ENCODE results near the gene UBE2E2. TPM values are rescaled to one million over a fixed set of nuclear protein-coding genes. Genes with fewer than 3 reads are reported as not detected.

The UBE2E2 gene
- total RNA-seq, 1 experiment from 2014 or later = 25.1 TPM

DNA sequence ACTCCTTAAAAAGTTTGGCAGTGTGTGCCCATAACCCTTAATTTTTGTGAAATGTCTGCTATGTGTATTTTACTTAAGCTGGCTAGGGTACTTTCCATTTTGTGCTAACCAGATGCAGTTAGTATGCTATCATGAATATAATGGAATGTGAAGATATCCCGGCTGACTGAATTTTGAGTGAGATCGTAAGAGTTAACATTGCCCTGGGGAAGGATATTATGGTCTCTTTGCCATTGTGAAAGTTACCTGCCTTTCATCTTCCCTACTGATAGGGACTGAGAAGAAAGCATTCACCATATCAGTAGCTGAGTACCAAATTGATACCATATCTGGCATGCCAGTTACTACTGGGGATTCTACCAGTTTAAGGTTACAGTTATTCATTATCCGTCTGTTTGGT is 243.2 kb downstream of the UBE2E2 start:
- Mint-ChIP-seq H3K36me3 (ENCODE audit: insufficient read depth, unreplicated experiment) (no peaks in the 10 kb centered on the region), H3K27me3 (ENCODE audit: unreplicated experiment) (no peaks in the 10 kb centered on the region), H3K9me3 (ENCODE audit: low read depth, unreplicated experiment) (no peaks in the 10 kb centered on the region), H3K4me1 (ENCODE audit: low read depth, unreplicated experiment) (peaks cover 9% of the 10 kb centered on the region), H3K4me3 (ENCODE audit: low read depth, unreplicated experiment) (no peak overlapping the region), H3K27ac (ENCODE audit: unreplicated experiment) (no peak overlapping the region)
- DNase-seq = no peak
- CTCF ChIA-PET = interaction anchor here (0.7 kb wide), 2 partner anchors 253 to 322 kb away, joined by 4 to 8 read pairs; no protein-coding TSS in a partner anchor
- intact Hi-C loops (cut with micrococcal nuclease; ENCODE audit: unreplicated experiment) = no loop called here
- TF ChIP-seq CTCF (IDR thresholded peaks at IDR 0.05; ENCODE audit: unreplicated experiment) = no peak
- BruUV-seq (replicated peaks) = no TSS peak

DNA sequence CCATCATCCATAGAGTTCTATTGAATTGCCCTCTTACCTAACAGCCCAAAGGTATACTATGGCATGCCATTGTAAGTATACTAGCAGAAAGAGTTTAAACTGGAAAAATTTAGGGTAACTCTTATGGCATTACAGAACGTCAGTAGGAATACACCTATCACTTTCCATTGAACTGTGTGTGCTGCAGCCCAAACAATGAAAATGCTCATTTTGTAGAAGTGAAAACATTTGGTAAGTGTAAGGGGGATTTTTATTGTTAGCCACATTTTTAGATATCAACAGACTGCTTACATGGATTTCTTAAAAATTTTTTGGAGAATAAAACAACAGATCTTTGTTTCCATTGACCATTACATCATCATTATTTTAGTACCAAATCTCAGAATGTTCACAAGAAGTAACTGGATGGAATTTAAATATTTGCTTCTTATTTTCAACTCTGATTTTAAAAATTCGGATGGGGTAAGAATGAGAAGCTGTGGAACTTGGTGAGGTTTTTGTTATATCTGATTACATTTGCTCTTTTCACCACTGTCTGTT is 245.9 kb downstream of the UBE2E2 start:
- Mint-ChIP-seq H3K9me3 (ENCODE audit: low read depth, unreplicated experiment) (no peaks in the 10 kb centered on the region), H3K4me1 (ENCODE audit: low read depth, unreplicated experiment) (no peaks in the 10 kb centered on the region), H3K27me3 (ENCODE audit: unreplicated experiment) (no peaks in the 10 kb centered on the region), H3K4me3 (ENCODE audit: low read depth, unreplicated experiment) (no peak overlapping the region), H3K27ac (ENCODE audit: unreplicated experiment) (no peak overlapping the region), H3K36me3 (ENCODE audit: insufficient read depth, unreplicated experiment) (no peaks in the 10 kb centered on the region)
- BruUV-seq (replicated peaks) = no TSS peak
- CTCF ChIA-PET = no interaction called here
- no peak for TF ChIP-seq CTCF (IDR thresholded peaks at IDR 0.05; ENCODE audit: unreplicated experiment)
- DNase-seq = no peak
- intact Hi-C loops (cut with micrococcal nuclease; ENCODE audit: unreplicated experiment) = no loop called here

GRCh38 chr3:23450051-23450450 is 246.9 kb downstream of the UBE2E2 start:
- Mint-ChIP-seq H3K9me3 (ENCODE audit: low read depth, unreplicated experiment) (no peaks in the 10 kb centered on the region), H3K27ac (ENCODE audit: unreplicated experiment) (no peak overlapping the region), H3K4me1 (ENCODE audit: low read depth, unreplicated experiment) (no peaks in the 10 kb centered on the region), H3K4me3 (ENCODE audit: low read depth, unreplicated experiment) (no peak overlapping the region), H3K36me3 (ENCODE audit: insufficient read depth, unreplicated experiment) (no peaks in the 10 kb centered on the region), H3K27me3 (ENCODE audit: unreplicated experiment) (no peaks in the 10 kb centered on the region)
- CTCF ChIA-PET = no interaction called here
- no TSS peak for BruUV-seq (replicated peaks)
- no peak for TF ChIP-seq CTCF (IDR thresholded peaks at IDR 0.05; ENCODE audit: unreplicated experiment)
- intact Hi-C loops (cut with micrococcal nuclease; ENCODE audit: unreplicated experiment) = no loop called here
- no peak for DNase-seq

- BruUV-seq (replicated peaks) = no TSS peak
- no peaks in the 10 kb centered on the region for H3K36me3 Mint-ChIP-seq (ENCODE audit: insufficient read depth, unreplicated experiment)
- H3K27ac Mint-ChIP-seq (ENCODE audit: unreplicated experiment) = no peak overlapping the region
- no peaks in the 10 kb centered on the region for H3K9me3 Mint-ChIP-seq (ENCODE audit: low read depth, unreplicated experiment)
- intact Hi-C loops (cut with micrococcal nuclease; ENCODE audit: unreplicated experiment) = no loop called here
- CTCF ChIA-PET = no interaction called here
- no peak for DNase-seq
- no peak overlapping the region for H3K4me3 Mint-ChIP-seq (ENCODE audit: low read depth, unreplicated experiment)
- no peaks in the 10 kb centered on the region for H3K27me3 Mint-ChIP-seq (ENCODE audit: unreplicated experiment)
- TF ChIP-seq CTCF (IDR thresholded peaks at IDR 0.05; ENCODE audit: unreplicated experiment) = no peak
- no peaks in the 10 kb centered on the region for H3K4me1 Mint-ChIP-seq (ENCODE audit: low read depth, unreplicated experiment)
Measured at GRCh38 chr3:23450806-23451205, 247.7 kb downstream of the UBE2E2 start.
